Cerebellar cortex (tissue), 1 donor: ENCODE data around the gene CDKL2.
"Not testable (repeated sequence)": the region's sequence is repeated elsewhere in the genome, so short reads cannot be mapped to it uniquely, and the experiment has no call there.

ENCODE experiments used
- DNase-seq: peaks from one replicate; pipeline ENCODE4 v3.0.0-alpha.2; 2015; ENCODE audit warnings: low spot score

Gene CDKL2

GRCh38 chr4:75630174-75630936 lies at the start of gene CDKL2:
TSS of gene CDKL2 (minus strand) at chr4:75630528. CDS start at chr4:75625988, 4,540 bp downstream.
- DNase-seq = peak; percentile 90

DNA sequence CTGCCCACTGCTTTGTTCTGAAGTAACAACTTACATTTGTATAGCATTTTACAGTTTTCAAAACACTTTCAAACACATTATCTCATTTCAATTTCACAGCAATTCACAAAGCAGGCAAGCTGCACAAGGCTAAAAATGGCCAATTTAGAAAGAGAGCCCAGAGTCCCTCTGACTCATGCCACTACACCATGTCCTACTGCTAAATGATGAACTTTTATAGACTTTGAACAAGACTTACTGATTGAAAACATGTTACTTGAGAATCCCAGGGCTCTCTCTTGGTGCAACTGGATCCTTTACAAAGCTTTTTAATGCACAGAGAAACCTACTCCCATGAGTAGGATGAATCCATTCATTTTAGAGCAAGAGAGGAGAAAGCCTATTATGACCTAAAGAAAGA lies 48.6 kb upstream of the CDKL2 start:
- DNase-seq = no peak

GRCh38 chr4:75678473-75678872 lies 48.1 kb upstream of the CDKL2 start:
- no peak for DNase-seq

- DNase-seq = no peak
Observed at GRCh38 chr4:75675004-75675531, 44.7 kb upstream of the CDKL2 start.

- DNase-seq = no peak
Observed at GRCh38 chr4:75673959-75674328, 43.6 kb upstream of the CDKL2 start.

DNA sequence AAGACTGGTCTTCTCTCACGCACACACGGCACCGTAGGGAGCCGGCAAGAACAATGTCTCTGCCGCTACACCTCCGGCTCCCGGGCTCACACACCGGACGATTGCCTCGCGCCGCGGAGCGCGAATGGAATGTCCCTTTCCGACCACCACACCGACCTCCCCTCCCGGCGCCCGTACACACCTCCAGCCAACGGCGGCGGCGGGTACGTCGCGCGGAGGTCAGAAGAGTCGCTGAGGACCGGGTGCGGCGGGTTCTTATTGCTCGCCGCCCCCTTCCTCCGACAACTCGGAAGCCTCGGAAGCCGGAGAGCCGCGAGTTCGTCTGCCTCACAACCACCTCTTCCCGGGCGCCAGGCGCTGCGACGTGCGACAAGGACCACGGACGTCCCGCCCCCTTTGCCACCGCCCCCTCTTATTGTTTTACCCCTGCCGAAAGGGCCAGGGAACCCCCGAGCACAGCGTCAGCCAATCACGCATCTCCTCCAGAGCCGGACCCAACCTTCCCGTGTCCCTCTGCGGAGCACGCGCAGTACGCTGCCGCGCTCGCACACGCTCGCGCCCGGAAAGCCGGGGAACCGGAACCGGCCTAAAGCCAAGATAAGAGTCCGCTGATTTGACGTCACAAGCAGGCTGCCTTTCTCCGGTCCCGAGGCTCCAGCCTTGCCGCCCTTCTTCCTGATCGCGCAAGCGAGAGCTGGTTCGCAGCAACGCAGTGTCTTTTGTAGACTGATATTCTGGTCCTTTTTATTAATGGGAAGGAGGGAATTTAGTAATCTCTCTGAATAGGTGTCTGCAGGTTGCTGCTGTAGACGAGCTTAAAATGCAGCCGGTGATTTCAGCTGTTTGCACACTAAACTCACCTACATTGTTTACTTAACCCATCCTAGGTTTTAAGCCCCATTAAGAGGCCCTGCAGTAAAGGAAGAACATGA lies 43.0 kb upstream of the CDKL2 start, which contains the start of gene G3BP2:
Gene G3BP2, minus strand, starts transcription at position 385 of the 932 bp plus-strand sequence. CDS start 11,386 bp downstream, outside the sequence.
- peak; percentile 98 for DNase-seq

DNA sequence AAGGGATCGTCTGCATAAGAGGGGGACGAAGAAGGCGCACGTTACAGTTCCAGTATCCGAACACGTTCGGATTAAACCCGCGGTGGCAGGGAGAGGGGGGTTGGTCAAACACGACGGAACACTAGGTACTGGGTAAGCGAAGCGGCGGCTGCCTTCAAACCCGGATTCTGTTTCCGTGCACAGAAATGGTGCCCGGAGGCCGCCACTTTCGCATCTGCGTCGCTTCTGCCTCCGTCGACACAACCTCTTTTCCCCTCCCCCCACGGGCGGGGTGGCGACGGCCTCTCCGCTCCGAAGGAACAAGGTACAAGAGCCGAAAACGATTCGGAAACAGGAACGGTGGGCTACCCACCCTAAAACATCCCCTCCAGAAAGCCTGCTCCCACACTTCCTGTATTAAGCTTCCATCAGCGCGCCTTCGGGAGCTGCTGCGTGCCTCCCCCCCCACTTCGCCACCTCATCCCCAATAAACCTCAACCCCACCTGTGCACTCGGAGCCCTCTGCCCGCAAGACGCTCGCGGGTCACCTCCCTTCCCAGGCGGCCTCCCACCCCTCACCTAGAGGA lies 42.2 kb upstream of the CDKL2 start:
- DNase-seq = peak; percentile 60

GRCh38 chr4:75671802-75672421 lies 41.6 kb upstream of the CDKL2 start:
- DNase-seq = no peak

DNA sequence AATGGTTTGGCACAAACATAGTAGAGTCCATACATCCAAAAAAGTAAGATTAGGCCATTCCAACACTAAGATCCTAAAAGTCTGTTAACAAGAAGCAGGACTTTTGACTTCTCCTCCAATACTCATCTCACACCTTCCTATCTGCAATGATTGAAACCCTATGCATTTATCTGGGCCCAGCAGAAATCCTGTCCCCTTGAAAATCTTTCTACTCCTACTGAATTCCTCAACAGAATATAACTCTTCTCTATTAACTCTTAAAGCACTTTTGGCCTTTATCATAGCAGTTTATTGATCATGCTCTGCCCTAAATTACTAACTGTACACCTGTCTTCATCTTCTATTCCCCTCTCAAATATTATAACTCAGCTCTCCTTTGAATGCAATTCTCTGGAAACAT lies 38.3 kb upstream of the CDKL2 start:
- DNase-seq = no peak

GRCh38 chr4:75667636-75668035 lies 37.3 kb upstream of the CDKL2 start:
- not testable (repeated sequence) for DNase-seq

- no peak for DNase-seq
Observed at GRCh38 chr4:75666299-75666698, 36.0 kb upstream of the CDKL2 start.

DNA sequence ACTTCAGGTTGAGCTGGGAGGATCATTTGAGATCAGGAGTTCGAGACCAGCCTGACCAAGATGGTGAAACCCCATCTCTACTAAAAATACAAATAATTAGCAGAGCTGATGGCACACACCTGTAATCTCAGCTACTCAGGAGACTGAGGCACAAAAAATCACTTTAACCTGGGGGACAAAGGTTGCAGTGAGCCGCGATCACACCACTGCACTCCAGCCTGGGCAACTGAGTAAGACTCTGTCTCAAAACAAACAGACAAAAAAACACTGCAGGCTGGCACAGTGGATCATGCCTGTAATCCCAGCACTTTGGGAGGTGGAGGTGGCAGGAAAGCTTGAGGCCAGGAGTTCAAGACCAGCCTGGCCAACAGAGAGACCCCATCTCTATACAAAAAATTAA lies 34.3 kb upstream of the CDKL2 start:
- DNase-seq = not testable (repeated sequence)

DNA sequence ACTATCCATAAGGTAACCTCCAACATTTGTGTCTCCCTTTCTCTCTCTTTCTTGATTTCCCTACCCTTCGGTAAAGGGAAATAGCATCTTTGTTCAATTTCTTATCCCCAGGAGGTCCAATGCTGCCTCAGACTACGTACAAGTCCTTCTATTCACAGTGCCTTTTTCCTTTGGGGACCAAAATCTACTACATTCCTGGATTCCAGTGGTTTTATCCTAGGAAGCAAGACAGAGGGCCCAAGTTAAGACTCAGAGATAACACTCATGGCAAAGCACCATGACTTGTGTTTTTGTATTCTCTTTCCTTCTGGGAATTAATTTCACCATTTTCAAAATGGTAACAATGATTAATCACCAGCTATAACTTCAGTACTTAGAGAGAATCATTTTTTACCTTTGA lies 32.3 kb upstream of the CDKL2 start:
- no peak for DNase-seq

DNA sequence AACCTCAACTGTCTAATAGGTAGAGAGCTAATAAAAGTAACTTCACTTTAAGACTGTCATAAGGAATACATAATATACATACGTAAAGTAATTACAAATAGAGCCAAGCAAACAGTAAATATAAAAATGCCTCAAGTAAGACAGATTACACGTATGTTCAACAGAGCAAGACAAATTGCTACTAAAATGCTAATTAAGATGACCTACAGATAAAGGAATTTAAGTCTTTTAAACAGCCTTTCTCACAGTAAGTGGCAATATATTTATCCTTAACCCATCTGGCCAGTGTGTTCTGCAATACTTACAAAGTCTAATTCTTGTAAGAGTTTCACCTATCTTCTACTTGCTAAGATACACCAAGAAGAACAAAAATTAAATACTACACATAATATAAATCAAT lies 30.2 kb upstream of the CDKL2 start:
- no peak for DNase-seq

DNA sequence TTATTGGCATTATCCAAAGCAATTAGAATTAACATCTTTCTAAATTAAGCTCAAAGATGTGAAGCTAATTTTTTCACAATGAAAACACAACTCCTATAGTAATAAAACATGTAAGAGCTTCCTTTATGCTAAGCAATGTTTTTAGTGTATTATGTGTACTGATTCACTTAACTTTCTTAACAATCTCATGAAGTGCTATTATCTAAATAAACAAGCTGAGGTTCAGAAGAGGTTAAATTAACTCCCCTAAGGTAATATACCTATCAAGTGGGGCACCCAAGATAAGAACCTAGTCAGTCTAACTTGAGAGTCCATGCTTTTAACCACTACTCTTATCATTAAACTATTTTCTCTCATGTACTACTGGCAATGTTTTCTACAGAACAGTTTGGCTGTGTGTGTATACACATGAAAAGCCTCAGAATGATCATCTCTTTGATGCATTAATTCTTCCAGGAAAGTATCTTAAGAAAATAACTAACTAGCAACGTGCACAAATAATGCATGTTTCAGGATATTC lies 29.2 kb upstream of the CDKL2 start:
- no peak for DNase-seq

GRCh38 chr4:75658876-75659275 lies 28.5 kb upstream of the CDKL2 start:
- DNase-seq = no peak

DNA sequence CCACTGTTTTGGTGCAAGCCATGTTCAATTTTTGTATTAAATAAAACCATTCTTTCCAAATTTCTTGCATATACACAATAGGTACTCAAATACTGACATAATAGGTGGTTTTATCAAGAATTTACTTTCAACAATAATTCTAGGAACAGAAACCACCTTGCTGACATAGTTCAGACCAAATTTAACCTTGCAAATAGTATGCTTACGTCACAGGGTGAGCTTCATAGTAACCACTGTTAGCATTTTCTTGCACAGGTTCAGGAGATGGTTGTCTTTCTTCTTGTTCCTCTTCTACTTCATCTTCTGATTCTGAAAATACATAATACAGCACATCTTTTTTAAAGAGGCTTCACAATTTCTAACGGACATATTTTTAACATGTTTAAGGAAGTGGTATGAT lies 25.2 kb upstream of the CDKL2 start:
- DNase-seq = no peak

DNA sequence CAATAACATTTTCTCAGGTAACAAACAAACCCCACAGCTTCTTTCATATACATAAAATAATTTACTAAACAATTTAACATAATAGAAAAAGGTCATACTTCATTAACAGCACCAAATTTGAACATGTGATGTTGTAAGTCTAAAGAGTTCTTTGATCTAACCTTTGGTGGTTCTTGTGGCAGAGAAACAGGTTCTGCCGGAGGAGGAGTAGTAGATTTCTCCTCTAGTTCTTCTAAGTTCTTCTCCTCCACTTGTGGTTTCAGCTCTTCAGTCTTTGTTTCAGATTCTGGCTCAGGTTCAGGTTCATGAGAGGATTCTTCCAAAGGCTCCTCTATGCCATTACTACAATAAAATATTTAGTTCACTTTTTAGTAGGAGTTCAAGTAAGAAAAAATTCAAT lies 24.6 kb upstream of the CDKL2 start:
- no peak for DNase-seq

GRCh38 chr4:75653845-75654503 lies 23.6 kb upstream of the CDKL2 start:
- peak; percentile 43 for DNase-seq

- DNase-seq = no peak
Observed at GRCh38 chr4:75644095-75644494, 13.8 kb upstream of the CDKL2 start.

DNA sequence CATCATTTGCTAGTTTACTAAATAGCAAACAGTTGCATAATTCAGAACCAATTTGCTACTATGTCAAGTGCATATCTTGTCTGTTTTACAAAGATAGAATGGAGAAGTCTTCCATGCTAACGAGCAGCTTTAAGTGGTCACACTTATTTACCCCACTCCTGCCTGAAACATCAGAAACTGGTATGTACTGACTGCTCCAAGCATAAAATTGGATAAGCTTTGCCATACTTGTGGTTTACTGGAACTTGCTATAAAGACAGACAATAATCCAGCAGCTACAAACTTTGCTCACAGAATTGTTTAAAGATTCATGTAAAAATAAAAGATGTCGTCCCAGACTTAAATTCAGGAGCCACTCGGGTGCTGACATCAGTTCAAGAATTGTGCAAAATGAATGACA lies 13.3 kb upstream of the CDKL2 start:
- DNase-seq = no peak
